GM12864 (cell line): Measurements from ENCODE around the gene TCF12.

Source experiments
- DNase-seq: peaks from one replicate; pipeline ENCODE4 v3.0.0-alpha.2; 2011; ENCODE audit warnings: low read depth
- H3K4me3 ChIP-seq: 2 replicates; pipeline ENCODE4 v1.5.1; 2011; ENCODE audit warnings: mild to moderate bottlenecking, low read depth, low read length, control low read depth
- CTCF ChIP-seq: IDR thresholded peaks from 2 replicates; pipeline ENCODE4 v1.5.1; 2011; ENCODE audit warnings: low read depth, mild to moderate bottlenecking, moderate library complexity, low read length, control low read depth, inconsistent platforms; ENCODE audit errors: missing control alignments

The TCF12 gene

GRCh38 chr15:56883088-56883487, 35.4 kb upstream of the TCF12 start:
- no peak overlapping the region for H3K4me3 ChIP-seq
- DNase-seq, result no peak
- TF ChIP-seq CTCF, result no peak

- DNase-seq, result no peak
- peak overlapping the region; percentile 92 for H3K4me3 ChIP-seq
- TF ChIP-seq CTCF, result no peak
Measured at GRCh38 chr15:56886363-56886931, 32.0 kb upstream of the TCF12 start.

GRCh38 chr15:56886932-56887781, 31.3 kb upstream of the TCF12 start:
- TF ChIP-seq CTCF, result no peak
- peak overlapping the region; percentile 92 for H3K4me3 ChIP-seq
- peak; percentile 74 for DNase-seq

GRCh38 chr15:56887782-56888438, 30.5 kb upstream of the TCF12 start:
- no peak for DNase-seq
- peak overlapping the region; percentile 92 for H3K4me3 ChIP-seq
- no peak for TF ChIP-seq CTCF

GRCh38 chr15:56890038-56890437, 28.4 kb upstream of the TCF12 start:
- TF ChIP-seq CTCF, result no peak

GRCh38 chr15:56891852-56892440, 26.5 kb upstream of the TCF12 start:
- no peak for DNase-seq
- H3K4me3 ChIP-seq, result no peak overlapping the region
- no peak for TF ChIP-seq CTCF

More at GRCh38 chr15:56890038-56890437, 28.4 kb upstream of the TCF12 start:
- no peak for DNase-seq
- no peak overlapping the region for H3K4me3 ChIP-seq
